Mammary epithelial cell (primary cell): ENCODE data around the gene DDX10.

Experiments
- CTCF ChIP-seq, 2 donors: IDR thresholded peaks in 1 of 2; conservative IDR thresholded peaks in 1 of 2; 2 replicates each; pipeline ENCODE4 v1.5.1; 2011 to 2012; ENCODE audit warnings: inconsistent platforms in 2 of 2, low read length in 2 of 2, mild to moderate bottlenecking in 2 of 2, control low read depth in 1 of 2, low read depth in 1 of 2; ENCODE audit not compliant: insufficient read depth in 1 of 2; ENCODE audit errors: extremely low read depth in 1 of 2
- EZH2 ChIP-seq: IDR thresholded peaks from 2 replicates; pipeline ENCODE4 v1.6.1; 2012; ENCODE audit warnings: low read length, inconsistent platforms, borderline replicate concordance

DNA sequence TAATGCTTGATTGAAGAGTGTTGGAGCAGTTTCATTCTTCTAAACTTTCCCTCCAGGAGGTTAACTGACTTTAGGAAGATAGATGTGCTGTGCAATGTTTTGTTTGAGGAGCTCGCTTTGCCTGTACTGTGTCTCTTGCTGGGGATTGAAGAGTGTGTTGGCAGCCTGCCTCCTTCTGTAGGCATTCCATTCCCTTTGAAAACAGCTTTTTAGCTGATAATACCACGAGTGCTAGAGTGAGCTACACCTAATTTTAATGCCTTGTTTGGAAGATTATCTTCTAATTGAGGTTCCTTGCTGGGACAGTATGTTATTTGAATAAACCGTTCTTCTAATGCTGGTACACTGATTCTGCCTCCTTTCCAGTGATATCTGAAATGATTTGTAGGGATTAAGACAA lies 7.2 kb downstream of the DDX10 start:
- TF ChIP-seq CTCF (conservative IDR thresholded peaks at IDR 0.05 in 1 of 2, IDR thresholded peaks at IDR 0.05 in 1 of 2; ENCODE audit: extremely low read depth in 1 of 2, insufficient read depth in 1 of 2, low read depth in 1 of 2, low read length in 2 of 2), result no peak
- TF ChIP-seq EZH2, result no peak
